ENCODE measurements around the gene ADAMTS12.

Gene ADAMTS12

DNA sequence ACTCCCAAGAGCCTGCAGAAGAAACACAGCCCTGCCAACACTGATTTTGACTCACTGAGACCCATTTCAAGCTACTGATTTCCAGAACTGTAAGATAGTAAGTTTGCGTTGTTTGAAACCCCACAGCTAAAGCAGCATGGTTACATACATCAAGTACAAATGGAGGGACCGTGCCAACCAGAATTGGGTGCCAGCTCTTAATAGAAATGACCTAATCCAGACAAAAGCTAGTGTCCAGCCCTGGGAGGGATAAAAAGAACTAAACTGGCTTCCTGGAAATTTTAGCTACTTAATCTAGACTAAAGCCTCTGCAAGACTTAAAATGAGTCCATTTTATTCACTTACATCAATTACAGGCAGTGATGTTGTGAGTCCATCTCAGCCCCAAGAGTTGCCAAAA is 122.6 kb downstream of the ADAMTS12 start:
- no peak for TF ChIP-seq TAF1 (IDR thresholded peaks at IDR 0.05; ENCODE audit: borderline replicate concordance, insufficient read depth, low read length)
- TF ChIP-seq FOXP2 (optimal IDR thresholded peaks at IDR 0.05; ENCODE audit: borderline replicate concordance, extremely low read depth, extremely low read length, insufficient read depth): no peak
- TF ChIP-seq REST (IDR thresholded peaks at IDR 0.05; ENCODE audit: insufficient read depth in 1 of 2, low read depth in 2 of 2, low read length in 2 of 2): no peak
- no peak for TF ChIP-seq POLR2AphosphoS5 (IDR thresholded peaks at IDR 0.05; ENCODE audit: low read depth, low read length)
- TF ChIP-seq SIN3A (IDR thresholded peaks at IDR 0.05; ENCODE audit: borderline replicate concordance, insufficient read depth, low read length): no peak

DNA sequence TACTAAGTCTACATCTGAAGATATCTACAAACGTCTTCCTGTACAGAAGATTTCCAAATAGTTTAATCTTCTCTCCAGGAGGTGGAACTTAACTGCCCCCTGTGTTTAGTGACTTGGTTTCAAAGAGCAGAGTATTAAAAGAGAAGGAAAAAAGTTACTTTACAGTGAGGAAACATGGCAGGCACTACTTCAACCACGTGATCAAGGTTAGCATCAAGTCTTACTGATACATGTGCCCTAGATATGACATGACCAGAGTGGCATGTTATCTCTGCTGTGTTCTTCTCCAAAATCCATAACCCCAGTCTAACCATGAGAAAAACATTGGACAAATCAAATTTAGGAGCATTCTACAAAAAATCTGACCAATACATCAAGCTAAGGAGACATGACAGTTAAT is 125.8 kb downstream of the ADAMTS12 start:
- TF ChIP-seq POLR2AphosphoS5 (IDR thresholded peaks at IDR 0.05; ENCODE audit: low read depth, low read length) (no peak), TAF1 (IDR thresholded peaks at IDR 0.05; ENCODE audit: borderline replicate concordance, insufficient read depth, low read length) (no peak), FOXP2 (optimal IDR thresholded peaks at IDR 0.05; ENCODE audit: borderline replicate concordance, extremely low read depth, extremely low read length, insufficient read depth) (no peak), REST (IDR thresholded peaks at IDR 0.05; ENCODE audit: insufficient read depth in 1 of 2, low read depth in 2 of 2, low read length in 2 of 2) (no peak)

DNA sequence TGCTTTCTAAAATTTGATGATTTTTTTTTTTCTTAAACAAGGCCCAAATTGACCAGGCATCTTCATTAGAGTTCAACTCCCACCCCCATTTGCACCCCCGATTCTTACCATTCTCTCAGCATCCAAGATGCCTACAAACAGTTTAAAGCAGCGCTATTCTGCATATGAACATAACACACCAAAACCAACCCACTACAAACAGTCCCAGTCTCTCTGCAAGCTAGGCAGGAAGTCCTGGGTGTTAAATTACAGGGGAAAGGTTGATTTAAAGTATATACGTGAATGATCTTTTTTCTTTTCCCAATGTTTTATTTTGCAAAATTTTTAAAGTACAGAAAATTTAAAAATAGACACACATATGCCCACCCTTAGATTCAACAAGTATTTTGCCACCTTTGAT is 127.0 kb downstream of the ADAMTS12 start:
- TF ChIP-seq TAF1 (IDR thresholded peaks at IDR 0.05; ENCODE audit: borderline replicate concordance, insufficient read depth, low read length) (no peak), FOXP2 (optimal IDR thresholded peaks at IDR 0.05; ENCODE audit: borderline replicate concordance, extremely low read depth, extremely low read length, insufficient read depth) (no peak), REST (IDR thresholded peaks at IDR 0.05; ENCODE audit: insufficient read depth in 1 of 2, low read depth in 2 of 2, low read length in 2 of 2) (no peak), SIN3A (IDR thresholded peaks at IDR 0.05; ENCODE audit: borderline replicate concordance, insufficient read depth, low read length) (no peak), POLR2AphosphoS5 (IDR thresholded peaks at IDR 0.05; ENCODE audit: low read depth, low read length) (no peak)

DNA sequence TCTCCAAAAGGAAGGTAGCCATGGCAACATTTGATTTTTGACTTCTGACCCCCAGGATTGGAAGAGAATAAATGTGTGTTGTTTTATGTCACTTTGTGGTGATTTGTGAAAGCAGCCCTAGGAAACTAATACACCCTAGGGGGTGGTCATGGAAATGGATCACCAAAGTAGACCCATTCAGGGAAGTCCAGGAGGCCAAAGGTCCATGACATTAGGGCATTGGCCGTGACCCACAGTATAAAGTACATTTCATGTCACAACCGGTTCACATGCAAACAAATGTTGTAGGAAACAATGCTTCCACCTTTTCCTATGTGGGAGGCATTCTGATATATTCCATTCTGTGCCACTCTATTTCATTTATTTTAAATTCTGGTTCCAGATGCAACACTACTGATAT is 128.4 kb downstream of the ADAMTS12 start:
- no peak for TF ChIP-seq POLR2AphosphoS5 (IDR thresholded peaks at IDR 0.05; ENCODE audit: low read depth, low read length)
- no peak for TF ChIP-seq TAF1 (IDR thresholded peaks at IDR 0.05; ENCODE audit: borderline replicate concordance, insufficient read depth, low read length)
- no peak for TF ChIP-seq REST (IDR thresholded peaks at IDR 0.05; ENCODE audit: insufficient read depth in 1 of 2, low read depth in 2 of 2, low read length in 2 of 2)
- TF ChIP-seq FOXP2 (optimal IDR thresholded peaks at IDR 0.05; ENCODE audit: borderline replicate concordance, extremely low read depth, extremely low read length, insufficient read depth): no peak
- no peak for TF ChIP-seq SIN3A (IDR thresholded peaks at IDR 0.05; ENCODE audit: borderline replicate concordance, insufficient read depth, low read length)

GRCh38 chr5:33762859-33763258 is 128.9 kb downstream of the ADAMTS12 start:
- TF ChIP-seq SIN3A (IDR thresholded peaks at IDR 0.05; ENCODE audit: borderline replicate concordance, insufficient read depth, low read length) (no peak), POLR2AphosphoS5 (IDR thresholded peaks at IDR 0.05; ENCODE audit: low read depth, low read length) (no peak), FOXP2 (optimal IDR thresholded peaks at IDR 0.05; ENCODE audit: borderline replicate concordance, extremely low read depth, extremely low read length, insufficient read depth) (no peak), TAF1 (IDR thresholded peaks at IDR 0.05; ENCODE audit: borderline replicate concordance, insufficient read depth, low read length) (no peak), REST (IDR thresholded peaks at IDR 0.05; ENCODE audit: insufficient read depth in 1 of 2, low read depth in 2 of 2, low read length in 2 of 2) (no peak)

Measured in PFSK-1 (cell line).